ENCODE measurements around the gene WDR7.
A peak's percentile ranks its signal among the peaks of the same experiment; 100 is the strongest.

The WDR7 gene

DNA sequence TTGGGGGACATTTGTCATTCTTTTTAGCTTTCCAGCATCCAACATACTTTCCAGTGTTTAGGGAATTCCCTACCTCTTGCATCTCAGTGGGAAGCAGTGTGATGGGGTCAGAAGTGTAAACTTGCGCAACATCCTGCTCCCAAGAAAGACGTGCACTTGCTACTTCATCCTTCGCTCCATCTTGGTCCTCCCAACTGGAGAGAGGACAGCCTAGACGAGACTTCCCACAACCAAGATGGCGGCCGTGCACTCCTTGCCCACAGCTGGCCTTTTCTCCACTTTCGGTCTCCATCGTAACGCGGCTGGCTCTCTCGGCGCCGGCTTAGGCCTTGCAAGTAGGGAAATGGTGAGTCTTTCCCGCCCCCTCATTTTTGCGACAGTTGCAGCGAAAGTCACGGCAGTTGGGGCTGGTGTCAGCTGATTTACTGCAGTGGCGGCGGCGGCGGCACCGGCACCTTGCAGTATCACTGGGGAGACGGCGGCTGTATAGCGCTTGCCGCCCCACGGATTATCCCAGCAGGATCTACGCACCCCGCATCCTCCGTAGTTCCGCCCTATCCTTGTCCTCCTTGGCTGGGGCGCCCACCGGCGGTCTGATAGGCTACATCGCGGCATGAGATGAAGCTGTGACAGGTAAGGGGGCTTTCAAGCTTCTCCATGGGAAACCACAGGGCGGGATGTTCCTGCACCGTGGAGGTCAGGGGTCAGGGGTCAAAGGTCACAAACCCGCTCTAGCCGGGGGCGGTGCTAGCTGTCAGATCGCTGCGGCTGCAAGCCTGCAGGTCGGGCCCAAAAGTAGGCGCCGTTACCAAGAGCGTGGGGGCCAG is at the start of gene WDR7:
Gene WDR7 (plus strand): TSS at position 416 of the 827 bp plus-strand sequence. CDS start 21,157 bp downstream, outside the sequence.
- peak; percentile 79 to 90 for DNase-seq (ENCODE audit: low read depth in 2 of 2)

DNA sequence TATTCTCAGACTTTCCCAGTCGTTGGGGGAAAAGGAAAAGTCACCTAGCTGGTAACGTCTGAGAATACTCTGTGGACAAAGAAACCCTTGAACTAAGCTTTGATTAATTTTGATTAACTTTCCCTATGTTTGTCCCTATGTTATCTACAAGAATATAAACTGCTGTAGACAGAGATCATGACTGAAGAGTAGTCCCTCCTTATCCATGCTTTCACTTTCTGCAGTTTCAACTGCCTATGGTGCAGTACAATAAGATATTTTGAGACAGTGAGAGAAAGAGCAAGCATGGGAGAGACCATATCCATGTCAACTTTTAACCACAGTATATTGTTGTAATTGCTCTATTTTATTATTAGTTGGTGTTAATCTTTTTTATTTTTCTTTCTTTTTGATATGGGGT is 44.5 kb upstream of the WDR7 start:
- DNase-seq (ENCODE audit: low read depth in 2 of 2) = no peak

DNA sequence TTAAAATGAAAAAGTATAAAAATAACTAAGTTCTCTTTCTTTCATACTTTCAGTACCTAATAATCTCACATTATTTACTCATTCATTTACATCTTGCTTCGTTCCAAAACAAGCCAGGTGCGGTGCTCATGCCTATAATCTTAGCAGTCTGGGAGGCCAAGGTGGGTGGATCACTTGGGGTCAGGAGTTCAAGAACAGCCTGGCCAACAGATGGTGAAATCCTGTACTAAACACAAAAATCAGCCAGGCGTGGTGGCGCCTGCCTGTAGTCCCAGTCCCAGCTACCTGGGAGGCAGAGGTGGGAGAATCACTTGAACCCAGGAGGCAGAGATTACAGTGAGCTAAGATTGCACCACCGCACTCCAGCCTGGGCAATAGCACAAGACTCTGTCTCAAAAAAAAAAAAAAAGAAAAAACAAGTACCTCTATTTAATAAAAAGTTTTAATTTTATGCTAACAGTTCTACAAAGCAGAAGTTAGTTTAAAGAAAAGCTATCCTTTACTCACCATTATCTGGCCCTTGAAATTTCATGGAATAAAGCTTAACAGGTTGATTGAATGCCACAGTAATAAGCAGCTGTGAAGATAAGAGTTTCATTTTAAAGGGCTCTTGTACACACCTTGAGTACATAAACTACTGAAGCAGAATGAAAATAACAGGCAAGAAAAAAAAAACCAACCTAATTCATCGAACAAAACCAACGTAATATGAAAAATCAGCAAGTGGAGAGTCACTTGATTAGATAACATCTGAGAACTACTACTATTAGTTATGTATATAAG is 35.2 kb upstream of the WDR7 start:
- no peak for DNase-seq (ENCODE audit: low read depth in 2 of 2)

DNA sequence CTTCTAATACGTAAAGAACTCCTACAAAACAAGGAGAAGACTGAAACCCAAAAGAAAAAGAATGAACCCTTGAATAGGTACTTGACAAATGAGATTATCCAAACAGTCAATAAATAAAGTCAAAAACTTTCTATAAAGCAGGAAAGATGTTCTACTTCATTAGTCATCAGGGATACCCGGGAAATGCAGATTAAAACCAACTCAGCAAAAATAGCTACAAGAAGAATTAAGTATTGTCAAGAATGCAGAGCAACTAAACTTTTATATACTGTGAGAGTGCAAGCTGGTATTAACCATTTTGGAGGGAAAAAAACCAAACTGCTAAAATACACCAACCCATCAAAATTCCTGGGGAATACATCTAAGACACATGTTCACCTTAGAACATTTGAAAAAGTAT is 23.2 kb upstream of the WDR7 start:
- no peak for DNase-seq (ENCODE audit: low read depth in 2 of 2)

DNA sequence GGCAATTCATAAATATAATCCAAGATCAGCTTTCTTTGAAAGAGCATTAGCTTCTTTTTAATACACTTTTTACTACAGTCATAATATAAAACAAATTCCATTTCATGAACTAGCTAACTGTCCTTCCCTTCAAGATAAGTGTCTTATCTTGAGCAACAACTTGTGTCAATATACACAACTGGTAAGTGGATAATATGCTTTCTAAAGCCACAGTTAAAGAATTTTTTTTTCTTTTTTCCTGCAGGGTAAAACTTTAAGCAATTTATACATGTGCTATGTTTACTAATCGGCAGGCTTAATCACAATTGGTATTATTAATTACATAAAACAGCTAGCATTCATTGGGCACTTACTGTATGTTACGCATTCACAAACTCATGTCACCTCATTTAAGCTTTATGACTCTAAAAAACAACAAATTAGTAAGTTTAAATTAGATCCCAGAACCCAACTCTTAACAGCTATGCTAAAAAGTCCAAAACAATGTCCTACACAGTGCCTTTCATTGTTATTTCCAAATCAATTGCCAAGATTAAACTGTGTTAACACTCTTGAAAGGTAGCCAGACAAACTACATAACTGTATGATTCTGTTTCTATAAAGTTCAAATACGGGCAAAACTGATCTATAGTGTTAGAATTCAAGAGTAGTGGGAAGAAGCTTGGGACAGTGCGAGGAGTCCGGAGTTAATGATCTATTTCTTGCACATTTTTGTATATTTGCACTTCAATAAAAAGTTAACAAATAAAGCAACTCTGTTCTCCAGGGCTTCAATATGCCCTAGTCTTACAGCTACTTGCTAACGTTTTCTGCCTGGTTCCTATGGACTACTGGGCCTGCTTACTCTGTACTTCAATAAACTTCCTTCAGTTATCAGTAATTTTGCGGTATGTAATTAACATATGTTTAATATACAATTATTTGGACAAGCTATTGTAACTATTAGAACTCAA is 18.8 kb upstream of the WDR7 start:
- DNase-seq (ENCODE audit: low read depth in 2 of 2) = no peak

DNA sequence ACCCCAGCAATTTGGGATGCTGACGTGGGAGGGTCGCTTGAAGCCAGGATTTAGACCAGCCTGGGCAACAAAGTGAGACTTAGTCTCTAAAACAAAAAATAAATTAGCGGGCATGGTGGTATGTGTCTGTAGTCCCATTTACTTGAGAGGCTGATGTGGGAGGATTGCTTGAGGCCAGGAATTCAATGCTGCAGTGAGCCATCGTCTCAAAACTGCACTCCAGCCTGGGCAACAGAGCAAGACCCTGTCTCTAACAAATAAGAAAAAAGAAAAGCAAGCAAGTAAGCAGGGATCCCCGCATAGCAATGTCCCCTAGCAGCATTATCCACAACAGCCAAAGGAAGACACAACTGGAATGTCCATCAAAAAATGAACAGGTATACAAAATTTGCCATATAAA is 16.2 kb upstream of the WDR7 start:
- no peak for DNase-seq (ENCODE audit: low read depth in 2 of 2)

DNA sequence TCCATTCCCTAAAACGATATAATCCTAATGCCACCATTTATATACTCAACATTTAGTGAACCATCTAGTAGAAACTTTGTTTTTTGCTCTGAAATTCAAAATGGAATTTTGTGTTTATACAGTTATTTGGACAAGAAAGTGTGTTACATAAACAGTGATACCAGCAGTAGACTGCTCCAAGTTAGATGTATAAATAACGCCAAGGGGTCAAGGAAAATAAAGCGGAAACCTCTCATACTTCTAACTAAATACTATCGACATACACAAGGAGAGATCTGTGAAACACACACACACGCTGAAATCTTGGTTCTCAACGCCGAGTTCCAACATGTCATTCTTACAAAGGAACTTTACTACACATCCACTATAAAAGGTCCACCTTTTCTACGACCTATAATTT is 14.0 kb upstream of the WDR7 start:
- no peak for DNase-seq (ENCODE audit: low read depth in 2 of 2)

DNA sequence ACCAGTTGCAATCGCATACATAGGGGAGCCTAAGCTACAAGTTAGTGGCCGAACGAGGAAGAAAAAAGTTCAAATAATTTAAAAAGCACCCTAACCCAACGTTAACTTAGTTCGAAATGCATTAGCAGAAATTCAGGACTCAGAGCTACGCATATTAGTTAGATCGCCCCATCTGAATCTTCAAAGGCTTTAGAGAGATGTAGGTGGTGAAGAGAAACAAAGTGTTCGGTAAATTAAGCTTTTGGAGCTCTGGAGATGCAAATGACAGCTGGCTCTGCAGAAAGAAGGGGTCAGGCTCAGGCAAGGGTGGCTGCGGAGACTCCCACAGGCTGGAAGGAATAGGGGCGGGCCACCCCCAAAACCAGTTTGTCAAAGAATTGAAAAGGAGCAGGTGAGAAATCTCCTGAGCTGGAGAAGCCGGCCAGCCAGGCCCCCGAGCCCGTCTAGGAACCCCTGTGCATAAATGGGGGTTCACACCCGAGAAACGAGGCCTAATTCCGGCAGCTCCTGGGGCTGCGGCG is 13.4 kb upstream of the WDR7 start:
- peak in 1 of 2 donors; percentile 7 for DNase-seq (ENCODE audit: low read depth in 2 of 2)

DNA sequence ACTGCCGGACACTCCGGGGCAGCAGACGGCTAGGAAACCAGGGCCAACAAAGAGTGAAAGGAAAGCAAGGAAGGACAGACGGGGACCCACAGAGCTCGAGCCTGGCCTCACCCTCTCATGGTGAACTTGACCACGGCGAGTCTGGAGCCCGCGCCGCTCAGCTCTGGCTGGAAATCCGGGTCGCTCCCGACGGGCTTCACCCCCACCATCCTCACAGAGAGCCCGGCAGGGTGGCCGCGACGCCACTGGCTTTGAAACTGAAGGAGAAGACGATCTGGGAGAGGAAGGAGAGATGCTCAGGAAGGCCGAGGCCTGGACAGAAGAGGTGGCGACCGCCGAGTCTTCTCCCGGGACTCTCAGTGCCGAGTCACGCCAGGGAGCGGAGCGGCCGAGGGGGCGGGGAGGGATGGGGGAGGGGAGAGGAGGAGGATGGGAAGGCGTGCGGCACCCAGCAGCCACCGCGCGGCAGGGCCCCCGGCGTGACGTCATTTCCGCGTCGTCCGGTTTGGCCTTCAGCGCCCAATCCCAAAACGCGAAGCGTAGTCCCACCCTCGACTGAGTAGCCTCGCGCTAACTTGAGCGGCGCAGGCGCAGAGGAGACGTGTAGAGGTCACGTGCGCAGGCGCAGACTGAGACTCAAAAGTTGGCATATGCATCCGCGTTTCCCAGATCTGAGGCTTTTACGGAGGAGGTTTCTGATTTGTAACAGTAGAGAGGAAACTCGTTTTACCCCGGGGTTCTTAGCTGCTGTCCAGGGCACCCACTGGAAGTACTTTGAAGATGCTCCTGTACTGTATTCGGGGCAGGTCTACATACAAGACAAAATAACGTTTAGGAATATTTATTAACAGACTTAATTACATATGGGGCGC is 12.7 kb upstream of the WDR7 start, which contains the start of gene TXNL1:
Gene TXNL1 (minus strand): TSS at position 361 of the 872 bp plus-strand sequence. CDS start 152 bp downstream, at position 209.
- DNase-seq (ENCODE audit: low read depth in 2 of 2) = peak; percentile 99 to 100

DNA sequence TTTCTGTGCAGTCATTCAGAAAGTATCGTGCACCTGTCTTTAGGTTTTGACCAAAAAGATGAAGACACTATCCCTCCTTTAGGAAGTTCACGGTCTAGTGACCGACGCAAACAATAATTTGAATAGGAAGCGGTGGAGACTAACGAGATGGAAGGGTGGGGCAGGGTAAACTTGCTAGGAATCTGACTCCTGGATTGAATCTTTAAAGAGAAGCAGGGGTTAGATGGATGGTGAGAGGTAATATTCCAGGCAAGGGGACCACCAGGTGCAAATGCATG is 12.1 kb upstream of the WDR7 start:
- no peak for DNase-seq (ENCODE audit: low read depth in 2 of 2)

DNA sequence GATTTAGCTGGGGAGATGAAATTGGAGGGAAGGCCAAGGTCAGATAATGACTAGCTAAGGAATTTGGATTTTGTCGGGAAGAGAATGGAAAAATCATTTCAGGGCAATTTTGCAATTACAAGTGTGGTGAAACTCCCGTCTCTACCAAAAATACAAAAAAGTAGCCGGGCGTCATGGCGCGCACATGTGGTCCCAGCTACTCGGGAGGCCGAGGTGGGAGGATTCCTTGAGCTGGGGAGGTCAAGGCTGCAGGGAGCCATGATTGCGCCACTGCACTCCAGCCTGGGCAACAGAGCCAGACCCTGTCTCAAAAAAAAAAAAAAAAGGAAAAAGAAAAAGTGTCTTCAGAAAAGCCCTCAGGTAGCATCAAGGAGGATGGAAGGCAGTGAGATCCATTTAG is 11.6 kb upstream of the WDR7 start:
- no peak for DNase-seq (ENCODE audit: low read depth in 2 of 2)

DNA sequence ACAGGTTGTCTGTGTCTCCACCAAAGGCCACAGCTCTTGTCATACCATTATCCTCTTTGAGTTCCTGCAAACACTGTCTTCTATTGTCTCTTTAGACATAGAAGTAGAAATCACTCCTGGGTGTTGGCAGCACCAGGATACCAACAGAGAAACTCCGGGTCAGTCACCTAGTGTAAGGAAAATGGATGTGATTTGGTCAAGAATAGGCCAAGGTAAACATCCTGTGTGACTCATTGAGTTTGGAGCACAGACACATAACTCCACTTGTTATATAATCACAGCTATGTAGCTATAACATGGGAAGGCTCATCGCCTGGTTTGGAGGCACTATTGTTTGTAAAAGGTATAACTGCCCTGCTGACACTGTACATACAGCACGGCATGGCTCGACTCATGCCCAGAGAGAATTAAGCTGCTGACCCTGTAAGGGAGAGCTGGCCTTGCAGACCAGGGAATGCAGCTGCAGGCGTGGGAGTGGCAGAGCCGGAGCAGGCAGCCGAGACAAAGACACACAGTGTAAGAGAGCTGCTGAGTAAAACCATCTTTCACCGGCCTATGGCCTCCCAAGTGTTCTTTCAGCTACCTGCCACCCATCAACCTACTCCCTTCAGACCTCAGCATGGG is 9.3 kb upstream of the WDR7 start:
- no peak for DNase-seq (ENCODE audit: low read depth in 2 of 2)

DNA sequence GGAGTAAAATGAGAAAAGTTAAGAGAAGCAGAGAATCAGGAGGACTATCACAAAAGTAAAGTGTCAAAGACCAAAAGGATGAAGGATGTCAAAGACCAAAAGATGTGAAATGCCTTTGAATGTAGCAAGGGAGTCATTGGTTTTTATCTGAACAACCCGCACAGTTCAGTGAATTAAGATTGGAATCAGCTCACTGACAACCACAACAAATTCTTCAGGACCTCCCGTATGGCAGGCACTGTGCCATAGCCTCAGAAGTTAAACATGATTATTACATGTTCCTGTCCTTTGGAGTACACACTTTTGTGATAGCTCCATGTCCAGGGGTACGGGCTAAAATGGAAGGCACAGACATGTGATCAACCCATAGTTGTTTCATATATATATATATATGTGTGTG is 7.8 kb upstream of the WDR7 start:
- DNase-seq (ENCODE audit: low read depth in 2 of 2) = no peak

DNA sequence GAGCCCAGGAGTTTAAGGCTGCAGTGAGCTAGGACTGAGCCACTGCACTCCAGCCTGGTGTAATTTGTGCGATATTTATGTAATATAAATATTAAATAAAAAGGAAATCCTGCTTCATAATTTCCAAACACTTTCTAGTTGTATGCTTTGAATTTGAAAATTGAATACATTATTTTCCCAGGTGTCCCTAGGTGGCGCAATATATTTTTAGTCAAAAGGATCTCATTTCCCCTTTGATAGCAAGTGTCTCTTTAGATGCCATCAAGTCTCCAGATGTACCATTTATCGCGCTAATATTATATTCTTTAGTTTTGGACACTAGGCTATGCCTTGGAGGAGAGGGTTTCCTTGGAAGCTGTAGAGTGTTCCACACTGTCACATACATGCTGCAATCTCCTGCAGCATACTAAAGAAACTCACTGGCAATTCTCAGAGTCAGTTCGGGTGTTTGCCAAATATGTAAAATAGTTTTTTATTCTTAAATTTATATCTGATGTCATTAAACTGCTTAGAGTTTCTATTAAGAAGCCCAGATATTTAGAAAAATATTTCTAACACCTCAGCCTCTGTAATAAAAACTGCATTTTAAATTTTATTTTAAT is 5.6 kb upstream of the WDR7 start:
- no peak for DNase-seq (ENCODE audit: low read depth in 2 of 2)

DNA sequence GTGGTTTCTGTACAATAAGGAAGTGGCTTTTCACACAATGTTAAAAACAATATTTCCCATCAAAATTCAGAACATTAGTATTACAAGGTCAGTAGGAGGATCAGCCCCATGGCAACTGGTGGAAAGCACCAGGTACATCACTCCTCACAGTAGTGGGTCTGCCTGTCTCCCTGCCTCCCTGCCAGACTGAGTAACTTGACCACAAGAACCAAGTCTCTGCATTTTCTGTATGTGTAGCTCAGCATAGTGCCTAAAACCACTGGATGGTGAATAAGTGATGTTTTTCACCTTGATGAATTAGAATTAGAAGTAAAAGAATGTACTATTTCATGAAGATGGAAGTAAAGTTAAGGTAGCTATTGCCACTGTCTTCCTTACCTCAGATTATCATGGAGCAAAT is 4.1 kb upstream of the WDR7 start:
- no peak for DNase-seq (ENCODE audit: low read depth in 2 of 2)

DNA sequence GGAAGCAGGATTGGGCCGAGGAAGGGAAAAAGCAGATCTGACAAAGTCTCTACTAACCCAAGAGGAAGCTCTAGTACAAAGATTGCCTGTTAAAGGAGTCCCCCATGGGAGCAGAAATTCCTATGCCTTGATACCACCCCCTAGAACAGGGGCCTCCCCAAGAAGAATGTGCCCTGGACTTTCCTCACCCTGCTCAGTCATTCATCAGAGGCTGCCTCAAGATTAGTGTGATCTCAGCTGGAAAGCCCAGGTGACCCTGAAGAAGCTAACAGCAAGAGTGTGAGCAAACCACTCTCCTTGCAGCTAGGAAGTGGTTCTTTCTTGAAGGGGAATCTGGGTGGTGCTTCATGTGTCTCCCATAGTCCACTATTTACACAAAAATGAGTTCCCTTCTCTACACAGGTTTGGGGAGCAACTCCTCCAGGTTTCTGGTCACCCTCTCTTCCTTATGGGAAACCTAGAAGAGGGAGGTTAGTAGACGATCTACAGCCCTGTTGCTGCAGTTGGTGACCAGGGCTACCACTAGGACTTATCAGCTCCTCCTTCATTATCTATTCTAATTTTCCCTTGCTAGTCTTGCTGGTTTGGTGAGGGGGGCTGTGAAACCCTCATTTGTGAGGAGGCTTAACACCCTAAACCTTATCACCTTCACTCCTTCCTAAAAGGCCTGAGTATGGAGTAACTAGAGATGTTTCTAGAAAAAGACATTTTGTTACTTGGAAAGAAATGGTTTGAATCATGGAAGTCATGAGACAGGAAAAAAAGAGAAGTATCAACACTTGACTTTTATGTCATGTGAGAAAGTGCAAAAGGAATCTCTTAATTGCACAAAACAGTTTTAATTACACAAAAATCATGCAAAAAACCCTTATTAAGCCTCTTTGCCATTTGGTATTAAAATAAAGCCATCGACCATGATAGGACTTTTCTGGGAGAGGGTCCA is 2.9 kb upstream of the WDR7 start:
- no peak for DNase-seq (ENCODE audit: low read depth in 2 of 2)

DNA sequence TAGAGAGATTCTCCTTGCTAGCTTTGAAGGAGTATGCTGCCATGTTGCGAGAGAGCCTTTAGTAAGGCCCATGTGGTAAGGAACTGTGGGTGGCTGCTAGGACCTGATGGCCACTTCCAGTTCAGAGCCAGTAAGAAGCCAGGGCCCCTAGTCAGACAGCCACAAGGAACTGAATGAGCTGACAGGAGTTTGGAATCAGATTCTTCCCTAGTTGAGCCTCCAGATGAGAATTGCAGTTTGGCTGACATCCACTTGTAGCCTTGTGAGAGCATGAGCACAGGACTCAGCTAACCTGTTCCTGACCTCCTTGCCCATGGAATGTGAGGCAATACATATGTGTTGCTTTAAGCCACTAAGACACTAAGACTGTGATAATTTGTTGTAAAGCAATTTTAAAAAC is 1.2 kb upstream of the WDR7 start:
- DNase-seq (ENCODE audit: low read depth in 2 of 2) = no peak

DNA sequence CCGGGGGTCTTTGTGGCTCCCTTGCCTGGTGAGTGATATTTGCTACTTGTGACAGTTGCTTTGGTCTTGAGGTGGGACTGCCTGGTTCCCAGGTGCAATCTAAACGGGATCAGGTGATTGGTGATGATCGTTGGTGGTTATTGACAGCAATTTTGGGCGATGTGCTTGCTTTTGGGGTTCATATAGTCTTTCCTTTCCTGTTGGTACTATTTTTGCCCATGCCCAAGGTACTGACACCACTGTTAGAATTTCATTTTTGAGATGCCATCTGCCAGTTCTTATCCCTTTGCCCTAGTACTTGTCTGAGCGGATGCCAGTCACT is 573 bp downstream of the WDR7 start:
- DNase-seq (ENCODE audit: low read depth in 2 of 2) = no peak

DNA sequence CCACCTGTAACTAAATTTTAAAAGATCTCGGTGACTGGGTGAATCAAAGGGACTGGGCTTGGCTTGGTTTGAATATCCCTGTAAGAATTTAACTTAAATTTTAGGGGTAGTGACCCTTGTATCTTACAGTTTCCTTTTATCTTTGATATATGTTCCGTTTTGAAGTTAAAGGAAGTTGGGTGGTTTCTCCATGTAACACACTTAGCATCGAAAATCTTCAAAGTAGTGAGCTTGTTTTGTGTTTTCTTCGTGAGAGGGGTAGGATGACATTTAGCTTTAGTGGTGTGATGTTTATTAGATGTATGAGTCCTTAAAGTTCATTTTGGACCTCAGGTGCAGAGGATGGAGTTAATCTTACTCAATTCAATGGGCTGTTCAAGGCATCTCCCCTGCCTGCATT is 1.6 kb downstream of the WDR7 start:
- DNase-seq (ENCODE audit: low read depth in 2 of 2) = no peak
